Endodermal cell (in vitro differentiated cells): Measurements from ENCODE around the gene SPA17. TPM values are rescaled to one million over a fixed set of nuclear protein-coding genes. Genes with fewer than 3 reads are reported as not detected.
A peak's percentile ranks its signal among the peaks of the same experiment; 100 is the strongest.

Source experiments
- DNase-seq: peaks from one replicate; pipeline ENCODE4 v3.0.0-alpha.2; 2017
- H3K27ac ChIP-seq: 2 replicates; pipeline ENCODE4 v1.5.1; 2013; ENCODE audit warnings: mild to moderate bottlenecking, low read depth, low read length, moderate library complexity
- H3K27me3 ChIP-seq: 2 replicates; pipeline ENCODE4 v1.6.1; 2013; ENCODE audit warnings: mild to moderate bottlenecking, low read length, moderate library complexity; ENCODE audit not compliant: insufficient read depth, control insufficient read depth, poor library complexity, severe bottlenecking
- H3K36me3 ChIP-seq: 2 replicates; pipeline ENCODE4 v1.7.0; 2013; ENCODE audit warnings: mild to moderate bottlenecking, low read length, moderate library complexity; ENCODE audit not compliant: control insufficient read depth, insufficient read depth
- H3K4me1 ChIP-seq: one replicate; pipeline ENCODE4 v1.7.0; 2013; ENCODE audit warnings: low read length; ENCODE audit not compliant: control insufficient read depth, insufficient read depth
- H3K4me3 ChIP-seq: 2 replicates; pipeline ENCODE4 v1.5.1; 2013; ENCODE audit warnings: mild to moderate bottlenecking, low read length, moderate library complexity
- H3K9ac ChIP-seq: 2 replicates; pipeline ENCODE4 v1.6.1; 2013; ENCODE audit warnings: mild to moderate bottlenecking, low read length, moderate library complexity; ENCODE audit not compliant: poor library complexity, severe bottlenecking; ENCODE audit errors: extremely low read depth
- H3K9me3 ChIP-seq: 2 replicates; pipeline ENCODE4 v1.6.1; 2013; ENCODE audit warnings: mild to moderate bottlenecking, low read length, moderate library complexity; ENCODE audit not compliant: control insufficient read depth
- H3K27ac Mint-ChIP-seq: 2 replicates; pipeline ENCODE4 v1.8.0; 2020; ENCODE audit warnings: mixed read lengths
- H3K27me3 Mint-ChIP-seq: 2 replicates; pipeline ENCODE4 v1.8.0; 2021; ENCODE audit warnings: mild to moderate bottlenecking, mixed read lengths; ENCODE audit not compliant: insufficient read depth
- H3K36me3 Mint-ChIP-seq: 2 replicates; pipeline ENCODE4 v1.8.0; 2020; ENCODE audit warnings: low read depth, mixed read lengths
- H3K4me1 Mint-ChIP-seq: 2 replicates; pipeline ENCODE4 v1.8.0; 2020; ENCODE audit warnings: mixed read lengths
- H3K4me3 Mint-ChIP-seq: 2 replicates; pipeline ENCODE4 v1.8.0; 2020; ENCODE audit warnings: mild to moderate bottlenecking, moderate library complexity, mixed read lengths
- H3K9me3 Mint-ChIP-seq: 2 replicates; pipeline ENCODE4 v1.8.0; 2020; ENCODE audit warnings: mild to moderate bottlenecking, mixed read lengths
- CTCF ChIP-seq: fragments of 200-600 bp; sonication (generic); conservative IDR thresholded peaks from 2 replicates; pipeline ENCODE4 v1.5.0; 2021; ENCODE audit warnings: antibody characterized with exemption, mild to moderate bottlenecking
- WGBS, 2 experiments: methylation state at CpG; one replicate each; pipeline versions ENCODE4 v1.1.5 to v1.1.7; 2013; ENCODE audit warnings: missing lambda C conversion rate in 2 of 2, mixed read lengths in 1 of 2; ENCODE audit not compliant: insufficient coverage in 1 of 2, insufficient read length in 1 of 2; 5-methylcytosine and 5-hydroxymethylcytosine counted together
- total RNA-seq, 2 donors: library from RNA; stranded (reverse); fragmentation: NEBNext Ultra II Directional in 1 of 2; extraction: Animal tissue kit (Norgen Biotek cat#: 25700) in 1 of 2; gene quantifications; 2 replicates in 1 of 2; 3 replicates in 1 of 2; pipeline ENCODE4 v1.2.1, GENCODE V29; 2021

Gene SPA17
- total RNA-seq, 2 donors from 2014 or later: 19.6 to 21.8 TPM

GRCh38 chr11:124717786-124718651 lies 44.3 kb downstream of the SPA17 start:
- peaks cover 90% of the 10 kb centered on the region for H3K27me3 Mint-ChIP-seq
- no peak overlapping the region for H3K9ac ChIP-seq
- H3K36me3 ChIP-seq: no peaks in the 10 kb centered on the region
- 4 to 6% methylated on average over 9 to 43 of the region's 45 CpGs for WGBS, 2 experiments
- no peak for TF ChIP-seq CTCF
- no peaks in the 10 kb centered on the region for H3K9me3 Mint-ChIP-seq
- peaks cover 48% of the 10 kb centered on the region for H3K4me1 Mint-ChIP-seq
- H3K36me3 Mint-ChIP-seq: no peaks in the 10 kb centered on the region
- peak; percentile 83 for DNase-seq
- peak overlapping the region; percentile 51 for H3K4me3 Mint-ChIP-seq
- no peak overlapping the region for H3K27ac Mint-ChIP-seq
- no peaks in the 10 kb centered on the region for H3K9me3 ChIP-seq
- peaks cover 17% of the 10 kb centered on the region for H3K4me1 ChIP-seq
- no peak overlapping the region for H3K27ac ChIP-seq
- peak overlapping the region; percentile 72 for H3K4me3 ChIP-seq
- peaks cover 77% of the 10 kb centered on the region for H3K27me3 ChIP-seq

- H3K4me1 ChIP-seq: peaks cover 17% of the 10 kb centered on the region
- no peaks in the 10 kb centered on the region for H3K36me3 Mint-ChIP-seq
- H3K27ac Mint-ChIP-seq: no peak overlapping the region
- H3K4me1 Mint-ChIP-seq: peaks cover 56% of the 10 kb centered on the region
- H3K9me3 ChIP-seq: no peaks in the 10 kb centered on the region
- H3K27me3 ChIP-seq: peaks cover 78% of the 10 kb centered on the region
- H3K4me3 Mint-ChIP-seq: peak overlapping the region; percentile 51
- 46 to 52% methylated on average over 5 to 14 of the region's 14 CpGs for WGBS, 2 experiments
- H3K4me3 ChIP-seq: peak overlapping the region; percentile 72
- no peaks in the 10 kb centered on the region for H3K36me3 ChIP-seq
- no peaks in the 10 kb centered on the region for H3K9me3 Mint-ChIP-seq
- peaks cover 87% of the 10 kb centered on the region for H3K27me3 Mint-ChIP-seq
- no peak overlapping the region for H3K9ac ChIP-seq
- no peak overlapping the region for H3K27ac ChIP-seq
- TF ChIP-seq CTCF: no peak
- no peak for DNase-seq
These were observed 45.1 kb downstream of the SPA17 start for GRCh38 chr11:124718801-124719200.

GRCh38 chr11:124719534-124719933 lies 45.8 kb downstream of the SPA17 start:
- H3K4me3 ChIP-seq: no peak overlapping the region
- no peak overlapping the region for H3K9ac ChIP-seq
- no peak for TF ChIP-seq CTCF
- Mint-ChIP-seq H3K27ac (no peak overlapping the region), H3K4me3 (no peak overlapping the region), H3K9me3 (no peaks in the 10 kb centered on the region), H3K4me1 (peaks cover 64% of the 10 kb centered on the region), H3K36me3 (no peaks in the 10 kb centered on the region), H3K27me3 (peaks cover 88% of the 10 kb centered on the region)
- no peak for DNase-seq
- no peaks in the 10 kb centered on the region for H3K9me3 ChIP-seq
- no peaks in the 10 kb centered on the region for H3K36me3 ChIP-seq
- 40 to 53% methylated on average over 2 of the region's 2 CpGs for WGBS, 2 experiments
- peaks cover 78% of the 10 kb centered on the region for H3K27me3 ChIP-seq
- no peak overlapping the region for H3K27ac ChIP-seq
- peaks cover 19% of the 10 kb centered on the region for H3K4me1 ChIP-seq
